LNCAP (cell line): ENCODE measurements around the gene NLGN3.

ENCODE experiments used
- CTCF ChIP-seq: fragments of 450-650 bp; IDR thresholded peaks from 2 replicates; pipeline ENCODE4 v1.5.1; 2017; ENCODE audit warnings: mild to moderate bottlenecking

Gene NLGN3

GRCh38 chrX:71099736-71100135 lies 44.9 kb upstream of the NLGN3 start:
- no peak for TF ChIP-seq CTCF

- no peak for TF ChIP-seq CTCF
Measured at GRCh38 chrX:71100581-71101505, 43.8 kb upstream of the NLGN3 start.

- no peak for TF ChIP-seq CTCF
Measured at GRCh38 chrX:71102292-71102691, 42.3 kb upstream of the NLGN3 start.

- TF ChIP-seq CTCF, result no peak
Measured at GRCh38 chrX:71103110-71103983, 41.3 kb upstream of the NLGN3 start.

- TF ChIP-seq CTCF, result no peak
Measured at GRCh38 chrX:71105628-71106027, 39.0 kb upstream of the NLGN3 start.

- no peak for TF ChIP-seq CTCF
Measured at GRCh38 chrX:71106427-71106826, 38.2 kb upstream of the NLGN3 start, which contains the start of gene CXorf65. CXorf65 (minus strand) TSS chrX:71106740; CDS start chrX:71106556, 184 bp downstream.

- TF ChIP-seq CTCF, result no peak
Measured at GRCh38 chrX:71107245-71107644, 37.4 kb upstream of the NLGN3 start.
